PC-3 (cell line): ENCODE results near the gene CABCOCO1.

Experiments
- CTCF ChIP-seq: fragments of 300-600 bp; sonication (generic); conservative IDR thresholded peaks from 2 replicates; pipeline ENCODE4 v1.5.1; 2017; ENCODE audit warnings: antibody characterized with exemption, low read depth, mild to moderate bottlenecking, low read length
- EZH2 ChIP-seq: fragments of 300-600 bp; sonication (generic); IDR thresholded peaks from one replicate; pipeline ENCODE4 v1.6.1; 2017; ENCODE audit warnings: antibody characterized with exemption, mild to moderate bottlenecking, low read length; ENCODE audit not compliant: unreplicated experiment
- EZH2phosphoT487 ChIP-seq: fragments of 300-600 bp; sonication (generic); IDR thresholded peaks from 2 replicates; pipeline ENCODE4 v1.6.1; 2018; ENCODE audit warnings: mild to moderate bottlenecking, antibody characterized with exemption, low read length, borderline replicate concordance

GRCh38 chr10:61763778-61764177 lies 101.0 kb downstream of the CABCOCO1 start:
- TF ChIP-seq CTCF (no peak), EZH2 (no peak), EZH2phosphoT487 (no peak)
